WTC11 (cell line): ENCODE results near the gene SLC38A1.

Experiments used
- ATF2 ChIP-seq: sonication (generic); formaldehyde crosslinking; IDR thresholded peaks from 2 replicates; pipeline ENCODE4 v1.8.1; 2022; ENCODE audit warnings: low read depth, missing genetic modification reagents, borderline replicate concordance
- CREM ChIP-seq: sonication (generic); formaldehyde crosslinking; IDR thresholded peaks from 2 replicates; pipeline ENCODE4 v1.8.1; 2022; ENCODE audit warnings: mild to moderate bottlenecking, missing genetic modification reagents, moderate library complexity
- ELF4 ChIP-seq: sonication (generic); formaldehyde crosslinking; IDR thresholded peaks from 2 replicates; pipeline ENCODE4 v1.8.1; 2022; ENCODE audit warnings: low read depth, mild to moderate bottlenecking, moderate library complexity, missing genetic modification reagents
- FOXP1 ChIP-seq: sonication (generic); formaldehyde crosslinking; IDR thresholded peaks from 2 replicates; pipeline ENCODE4 v1.8.0; 2022; ENCODE audit warnings: missing genetic modification reagents, mild to moderate bottlenecking, moderate library complexity, borderline replicate concordance
- IRF2 ChIP-seq: sonication (generic); formaldehyde crosslinking; IDR thresholded peaks from 2 replicates; pipeline ENCODE4 v1.8.0; 2022; ENCODE audit warnings: low read depth, missing genetic modification reagents, borderline replicate concordance
- PRRX2 ChIP-seq: fragments of 250-450 bp; sonication (Bioruptor Pico); IDR thresholded peaks from 2 replicates; pipeline ENCODE4 v1.8.0; 2021; ENCODE audit warnings: mild to moderate bottlenecking
- TP53 ChIP-seq: sonication (generic); formaldehyde crosslinking; IDR thresholded peaks from 2 replicates; pipeline ENCODE4 v1.8.1; 2023; ENCODE audit warnings: mild to moderate bottlenecking, missing genetic modification reagents
- ZNF423 ChIP-seq: fragments of 250-450 bp; sonication (Bioruptor Pico); IDR thresholded peaks from 2 replicates; pipeline ENCODE4 v2.1.2; 2022; ENCODE audit warnings: mild to moderate bottlenecking, moderate library complexity
- TF ChIP-seq, protein P1 (sequence below): fragments of 200-600 bp; IDR thresholded peaks from 2 replicates; pipeline ENCODE4 v1.8.0; 2022; ENCODE audit warnings: antibody characterized with exemption
- TF ChIP-seq, protein P2 (sequence below): sonication (generic); formaldehyde crosslinking; IDR thresholded peaks from 2 replicates; pipeline ENCODE4 v1.8.0; 2022; ENCODE audit warnings: mild to moderate bottlenecking, missing genetic modification reagents
- TF ChIP-seq, protein P3 (sequence below): sonication (generic); formaldehyde crosslinking; IDR thresholded peaks from 2 replicates; pipeline ENCODE4 v1.8.1; 2022; ENCODE audit warnings: low read depth, mild to moderate bottlenecking, moderate library complexity, missing genetic modification reagents, borderline replicate concordance
- TF ChIP-seq, protein P4 (sequence below): sonication (generic); formaldehyde crosslinking; conservative IDR thresholded peaks from 2 replicates; pipeline ENCODE4 v1.8.1; 2022; ENCODE audit warnings: mild to moderate bottlenecking, missing genetic modification reagents
- TF ChIP-seq, protein P5 (sequence below): fragments of 250-450 bp; sonication (Bioruptor Pico); IDR thresholded peaks from 2 replicates; pipeline ENCODE4 v2.1.2; 2022; ENCODE audit warnings: mild to moderate bottlenecking, moderate library complexity
- TF ChIP-seq, protein P6 (sequence below): sonication (generic); formaldehyde crosslinking; IDR thresholded peaks from 2 replicates; pipeline ENCODE4 v1.8.0; 2022; ENCODE audit warnings: missing genetic modification reagents

DNA sequence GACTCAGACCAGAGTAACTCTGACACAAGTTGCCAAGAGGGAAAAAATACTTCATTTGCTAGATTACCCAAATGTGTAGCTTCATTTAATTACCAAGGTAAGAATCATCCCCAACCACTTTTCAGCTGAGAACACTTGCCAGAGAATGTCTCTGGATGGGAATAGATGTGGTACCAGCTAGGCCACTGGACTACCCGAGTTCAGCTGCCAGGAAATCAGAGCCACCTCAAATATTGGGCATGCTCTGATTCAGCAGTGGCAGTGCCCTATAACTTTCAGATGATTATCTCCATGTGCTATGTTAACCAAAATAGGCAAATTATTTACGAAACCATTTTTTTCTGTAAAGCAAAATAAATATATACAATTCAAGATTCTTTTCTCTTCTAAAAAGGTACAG lies 80.7 kb downstream of the SLC38A1 start:
- TF ChIP-seq, protein P1, sequence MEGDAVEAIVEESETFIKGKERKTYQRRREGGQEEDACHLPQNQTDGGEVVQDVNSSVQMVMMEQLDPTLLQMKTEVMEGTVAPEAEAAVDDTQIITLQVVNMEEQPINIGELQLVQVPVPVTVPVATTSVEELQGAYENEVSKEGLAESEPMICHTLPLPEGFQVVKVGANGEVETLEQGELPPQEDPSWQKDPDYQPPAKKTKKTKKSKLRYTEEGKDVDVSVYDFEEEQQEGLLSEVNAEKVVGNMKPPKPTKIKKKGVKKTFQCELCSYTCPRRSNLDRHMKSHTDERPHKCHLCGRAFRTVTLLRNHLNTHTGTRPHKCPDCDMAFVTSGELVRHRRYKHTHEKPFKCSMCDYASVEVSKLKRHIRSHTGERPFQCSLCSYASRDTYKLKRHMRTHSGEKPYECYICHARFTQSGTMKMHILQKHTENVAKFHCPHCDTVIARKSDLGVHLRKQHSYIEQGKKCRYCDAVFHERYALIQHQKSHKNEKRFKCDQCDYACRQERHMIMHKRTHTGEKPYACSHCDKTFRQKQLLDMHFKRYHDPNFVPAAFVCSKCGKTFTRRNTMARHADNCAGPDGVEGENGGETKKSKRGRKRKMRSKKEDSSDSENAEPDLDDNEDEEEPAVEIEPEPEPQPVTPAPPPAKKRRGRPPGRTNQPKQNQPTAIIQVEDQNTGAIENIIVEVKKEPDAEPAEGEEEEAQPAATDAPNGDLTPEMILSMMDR, result no peak
- TF ChIP-seq ZNF423 (no peak), CREM (CRISPR knock-in tag) (no peak), IRF2 (CRISPR knock-in tag) (no peak), FOXP1 (CRISPR knock-in tag) (no peak), PRRX2 (CRISPR knock-in tag) (no peak), ATF2 (CRISPR knock-in tag) (no peak), TP53 (CRISPR knock-in tag) (no peak), ELF4 (no peak)
- TF ChIP-seq, protein P2, sequence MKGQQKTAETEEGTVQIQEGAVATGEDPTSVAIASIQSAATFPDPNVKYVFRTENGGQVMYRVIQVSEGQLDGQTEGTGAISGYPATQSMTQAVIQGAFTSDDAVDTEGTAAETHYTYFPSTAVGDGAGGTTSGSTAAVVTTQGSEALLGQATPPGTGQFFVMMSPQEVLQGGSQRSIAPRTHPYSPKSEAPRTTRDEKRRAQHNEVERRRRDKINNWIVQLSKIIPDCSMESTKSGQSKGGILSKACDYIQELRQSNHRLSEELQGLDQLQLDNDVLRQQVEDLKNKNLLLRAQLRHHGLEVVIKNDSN (CRISPR knock-in tag), result no peak
- TF ChIP-seq, protein P3, sequence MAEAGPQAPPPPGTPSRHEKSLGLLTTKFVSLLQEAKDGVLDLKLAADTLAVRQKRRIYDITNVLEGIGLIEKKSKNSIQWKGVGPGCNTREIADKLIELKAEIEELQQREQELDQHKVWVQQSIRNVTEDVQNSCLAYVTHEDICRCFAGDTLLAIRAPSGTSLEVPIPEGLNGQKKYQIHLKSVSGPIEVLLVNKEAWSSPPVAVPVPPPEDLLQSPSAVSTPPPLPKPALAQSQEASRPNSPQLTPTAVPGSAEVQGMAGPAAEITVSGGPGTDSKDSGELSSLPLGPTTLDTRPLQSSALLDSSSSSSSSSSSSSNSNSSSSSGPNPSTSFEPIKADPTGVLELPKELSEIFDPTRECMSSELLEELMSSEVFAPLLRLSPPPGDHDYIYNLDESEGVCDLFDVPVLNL (CRISPR knock-in tag), result no peak
- TF ChIP-seq, protein P4, sequence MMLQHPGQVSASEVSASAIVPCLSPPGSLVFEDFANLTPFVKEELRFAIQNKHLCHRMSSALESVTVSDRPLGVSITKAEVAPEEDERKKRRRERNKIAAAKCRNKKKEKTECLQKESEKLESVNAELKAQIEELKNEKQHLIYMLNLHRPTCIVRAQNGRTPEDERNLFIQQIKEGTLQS (CRISPR knock-in tag), result no peak
- TF ChIP-seq, protein P5, sequence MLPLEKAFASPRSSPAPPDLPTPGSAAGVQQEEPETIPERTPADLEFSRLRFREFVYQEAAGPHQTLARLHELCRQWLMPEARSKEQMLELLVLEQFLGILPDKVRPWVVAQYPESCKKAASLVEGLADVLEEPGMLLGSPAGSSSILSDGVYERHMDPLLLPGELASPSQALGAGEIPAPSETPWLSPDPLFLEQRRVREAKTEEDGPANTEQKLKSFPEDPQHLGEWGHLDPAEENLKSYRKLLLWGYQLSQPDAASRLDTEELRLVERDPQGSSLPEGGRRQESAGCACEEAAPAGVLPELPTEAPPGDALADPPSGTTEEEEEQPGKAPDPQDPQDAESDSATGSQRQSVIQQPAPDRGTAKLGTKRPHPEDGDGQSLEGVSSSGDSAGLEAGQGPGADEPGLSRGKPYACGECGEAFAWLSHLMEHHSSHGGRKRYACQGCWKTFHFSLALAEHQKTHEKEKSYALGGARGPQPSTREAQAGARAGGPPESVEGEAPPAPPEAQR, result no peak
- TF ChIP-seq, protein P6, sequence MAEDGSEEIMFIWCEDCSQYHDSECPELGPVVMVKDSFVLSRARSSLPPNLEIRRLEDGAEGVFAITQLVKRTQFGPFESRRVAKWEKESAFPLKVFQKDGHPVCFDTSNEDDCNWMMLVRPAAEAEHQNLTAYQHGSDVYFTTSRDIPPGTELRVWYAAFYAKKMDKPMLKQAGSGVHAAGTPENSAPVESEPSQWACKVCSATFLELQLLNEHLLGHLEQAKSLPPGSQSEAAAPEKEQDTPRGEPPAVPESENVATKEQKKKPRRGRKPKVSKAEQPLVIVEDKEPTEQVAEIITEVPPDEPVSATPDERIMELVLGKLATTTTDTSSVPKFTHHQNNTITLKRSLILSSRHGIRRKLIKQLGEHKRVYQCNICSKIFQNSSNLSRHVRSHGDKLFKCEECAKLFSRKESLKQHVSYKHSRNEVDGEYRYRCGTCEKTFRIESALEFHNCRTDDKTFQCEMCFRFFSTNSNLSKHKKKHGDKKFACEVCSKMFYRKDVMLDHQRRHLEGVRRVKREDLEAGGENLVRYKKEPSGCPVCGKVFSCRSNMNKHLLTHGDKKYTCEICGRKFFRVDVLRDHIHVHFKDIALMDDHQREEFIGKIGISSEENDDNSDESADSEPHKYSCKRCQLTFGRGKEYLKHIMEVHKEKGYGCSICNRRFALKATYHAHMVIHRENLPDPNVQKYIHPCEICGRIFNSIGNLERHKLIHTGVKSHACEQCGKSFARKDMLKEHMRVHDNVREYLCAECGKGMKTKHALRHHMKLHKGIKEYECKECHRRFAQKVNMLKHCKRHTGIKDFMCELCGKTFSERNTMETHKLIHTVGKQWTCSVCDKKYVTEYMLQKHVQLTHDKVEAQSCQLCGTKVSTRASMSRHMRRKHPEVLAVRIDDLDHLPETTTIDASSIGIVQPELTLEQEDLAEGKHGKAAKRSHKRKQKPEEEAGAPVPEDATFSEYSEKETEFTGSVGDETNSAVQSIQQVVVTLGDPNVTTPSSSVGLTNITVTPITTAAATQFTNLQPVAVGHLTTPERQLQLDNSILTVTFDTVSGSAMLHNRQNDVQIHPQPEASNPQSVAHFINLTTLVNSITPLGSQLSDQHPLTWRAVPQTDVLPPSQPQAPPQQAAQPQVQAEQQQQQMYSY (CRISPR knock-in tag), result no peak
